ENCODE data around the gene ZBTB42.

- TF ChIP-seq ZNF423 (tag by site-specific recombination; IDR thresholded peaks at IDR 0.05): no peak
- TF ChIP-seq CTCF (tag by site-specific recombination; IDR thresholded peaks at IDR 0.05): no peak
- TF ChIP-seq ZNF133 (tag by site-specific recombination; IDR thresholded peaks at IDR 0.05): no peak
- no peak for TF ChIP-seq ZNF274 (IDR thresholded peaks at IDR 0.05; ENCODE audit: low read length)
- TF ChIP-seq ZNF274 (tag by site-specific recombination; IDR thresholded peaks at IDR 0.05; ENCODE audit: borderline replicate concordance): no peak
- TF ChIP-seq ZNF23 (tag by site-specific recombination; IDR thresholded peaks at IDR 0.05; ENCODE audit: borderline replicate concordance): no peak
- TF ChIP-seq ZNF580 (tag by site-specific recombination; IDR thresholded peaks at IDR 0.05): no peak
- no peak for TF ChIP-seq REST (tag by site-specific recombination; IDR thresholded peaks at IDR 0.05)
- TF ChIP-seq ZNF16 (tag by site-specific recombination; IDR thresholded peaks at IDR 0.05; ENCODE audit: low read depth): no peak
Observed at GRCh38 chr14:104788161-104788818, 12.6 kb upstream of the ZBTB42 start.

All from HEK293 (cell line).